Endothelial cell (in vitro differentiated cells): ENCODE measurements around the gene CENPC. TPM values are rescaled to one million over a fixed set of nuclear protein-coding genes. Genes with fewer than 3 reads are reported as not detected.

Experiments used
- DNase-seq: peaks from one replicate; pipeline ENCODE4 v3.0.0; 2021; ENCODE audit warnings: low spot score
- H3K27ac Mint-ChIP-seq: one replicate; pipeline ENCODE4 v1.8.0; 2021; ENCODE audit warnings: mixed read lengths, inconsistent platforms; ENCODE audit not compliant: unreplicated experiment
- H3K27me3 Mint-ChIP-seq: one replicate; pipeline ENCODE4 v1.8.0; 2021; ENCODE audit warnings: mild to moderate bottlenecking, moderate library complexity, mixed read lengths, inconsistent platforms; ENCODE audit not compliant: unreplicated experiment
- H3K36me3 Mint-ChIP-seq: one replicate; pipeline ENCODE4 v1.8.0; 2021; ENCODE audit warnings: mild to moderate bottlenecking, low read depth, mixed read lengths, inconsistent platforms; ENCODE audit not compliant: unreplicated experiment
- H3K4me1 Mint-ChIP-seq: one replicate; pipeline ENCODE4 v1.8.0; 2021; ENCODE audit warnings: mild to moderate bottlenecking, mixed read lengths, inconsistent platforms; ENCODE audit not compliant: unreplicated experiment
- H3K4me3 Mint-ChIP-seq: one replicate; pipeline ENCODE4 v1.8.0; 2021; ENCODE audit warnings: mild to moderate bottlenecking, mixed read lengths, inconsistent platforms; ENCODE audit not compliant: unreplicated experiment
- H3K9me3 Mint-ChIP-seq: one replicate; pipeline ENCODE4 v1.8.0; 2021; ENCODE audit warnings: mixed read lengths, inconsistent platforms; ENCODE audit not compliant: unreplicated experiment
- CTCF ChIP-seq: fragments of 200-600 bp; sonication (generic); IDR thresholded peaks from one replicate; pipeline ENCODE4 v1.5.0; 2021; ENCODE audit warnings: antibody characterized with exemption; ENCODE audit not compliant: unreplicated experiment
- total RNA-seq: library from RNA; stranded (reverse); fragmentation: NEBNext Ultra II Directional; extraction: Animal tissue kit (Norgen Biotek cat#: 25700); gene quantifications from one replicate; pipeline ENCODE4 v1.2.1, GENCODE V29; 2021; ENCODE audit not compliant: unreplicated experiment

CENPC gene
- total RNA-seq, 1 donor from 2014 or later: 25.7 TPM

GRCh38 chr4:67436742-67437141 lies 108.6 kb downstream of the CENPC start:
- no peak overlapping the region for H3K27ac Mint-ChIP-seq
- H3K4me3 Mint-ChIP-seq: no peak overlapping the region
- H3K36me3 Mint-ChIP-seq: no peaks in the 10 kb centered on the region
- no peaks in the 10 kb centered on the region for H3K4me1 Mint-ChIP-seq
- no peak for DNase-seq
- no peak for TF ChIP-seq CTCF
- H3K9me3 Mint-ChIP-seq: no peaks in the 10 kb centered on the region
- H3K27me3 Mint-ChIP-seq: no peaks in the 10 kb centered on the region

- Mint-ChIP-seq H3K4me3 (no peak overlapping the region), H3K4me1 (no peaks in the 10 kb centered on the region), H3K36me3 (no peaks in the 10 kb centered on the region), H3K27ac (no peak overlapping the region), H3K9me3 (no peaks in the 10 kb centered on the region), H3K27me3 (no peaks in the 10 kb centered on the region)
- DNase-seq: no peak
- no peak for TF ChIP-seq CTCF
Observed at GRCh38 chr4:67430989-67431388, 114.3 kb downstream of the CENPC start.

- Mint-ChIP-seq H3K4me1 (peaks cover 5% of the 10 kb centered on the region), H3K27me3 (no peaks in the 10 kb centered on the region), H3K9me3 (no peaks in the 10 kb centered on the region), H3K4me3 (no peak overlapping the region), H3K27ac (no peak overlapping the region), H3K36me3 (no peaks in the 10 kb centered on the region)
- DNase-seq: no peak
- TF ChIP-seq CTCF: no peak
Observed at GRCh38 chr4:67428819-67429218, 116.5 kb downstream of the CENPC start.

Other genes starting within 250 kb of the CENPC start
- 3.5 TPM for gene STAP1, start 13.2 kb upstream of the CENPC start, total RNA-seq
- gene UBA6, start 155.7 kb upstream of the CENPC start, total RNA-seq: 79.5 TPM
- not detected for gene GNRHR, start 208.9 kb upstream of the CENPC start, total RNA-seq